NCI-H82 treated with DMSO at 0.1 percent for 48 hours (cell line): ENCODE results near the gene GZMA.
"Not testable (repeated sequence)": the region's sequence is repeated elsewhere in the genome, so short reads cannot be mapped to it uniquely, and the experiment has no call there.

Experiments used
- DNase-seq: peaks from one replicate; lab custom pipeline; 2025; ENCODE audit not compliant: unreplicated experiment; lab: John Stamatoyannopoulos, UW

GZMA gene

GRCh38 chr5:55102348-55102747, at the start of gene GZMA:
GZMA (plus strand) TSS chr5:55102646; CDS start chr5:55102683, 37 bp downstream.
- no peak for DNase-seq

GRCh38 chr5:55055183-55055582, 47.3 kb upstream of the GZMA start:
- no peak for DNase-seq

GRCh38 chr5:55062039-55062779, 40.2 kb upstream of the GZMA start:
- no peak for DNase-seq

GRCh38 chr5:55063220-55063863, 39.1 kb upstream of the GZMA start:
- DNase-seq: no peak

- no peak for DNase-seq
Observed at GRCh38 chr5:55063899-55064298, 38.5 kb upstream of the GZMA start.

GRCh38 chr5:55064523-55064922, 37.9 kb upstream of the GZMA start:
- no peak for DNase-seq

GRCh38 chr5:55066277-55066676, 36.2 kb upstream of the GZMA start:
- DNase-seq: no peak

- no peak for DNase-seq
Observed at GRCh38 chr5:55070968-55071367, 31.5 kb upstream of the GZMA start.

- no peak for DNase-seq
Observed at GRCh38 chr5:55071413-55071812, 31.0 kb upstream of the GZMA start.

GRCh38 chr5:55072666-55073065, 29.8 kb upstream of the GZMA start:
- no peak for DNase-seq

- no peak for DNase-seq
Observed at GRCh38 chr5:55073211-55073610, 29.2 kb upstream of the GZMA start.

GRCh38 chr5:55081541-55081940, 20.9 kb upstream of the GZMA start:
- no peak for DNase-seq

GRCh38 chr5:55089301-55089700, 13.1 kb upstream of the GZMA start:
- DNase-seq: not testable (repeated sequence)

- not testable (repeated sequence) for DNase-seq
Observed at GRCh38 chr5:55091011-55091410, 11.4 kb upstream of the GZMA start.

GRCh38 chr5:55096182-55096581, 6.3 kb upstream of the GZMA start:
- DNase-seq: no peak

GRCh38 chr5:55096861-55097260, 5.6 kb upstream of the GZMA start:
- no peak for DNase-seq

GRCh38 chr5:55101148-55101547, 1.3 kb upstream of the GZMA start:
- DNase-seq: not testable (repeated sequence)

- no peak for DNase-seq
Observed at GRCh38 chr5:55101556-55102276, 730 bp upstream of the GZMA start.

GRCh38 chr5:55104036-55104772, 1.8 kb downstream of the GZMA start:
- no peak for DNase-seq

- no peak for DNase-seq
Observed at GRCh38 chr5:55104946-55105701, 2.7 kb downstream of the GZMA start.

GRCh38 chr5:55105976-55106375, 3.5 kb downstream of the GZMA start:
- not testable (repeated sequence) for DNase-seq
